ENCODE data around the gene ACSF2. TPM values are rescaled to one million over a fixed set of nuclear protein-coding genes. Genes with fewer than 3 reads are reported as not detected.
A peak's percentile ranks its signal among the peaks of the same experiment; 100 is the strongest.

ACSF2 gene
- total and polyA plus RNA-seq, 2 of the 13 experiments (the other 11 are each of a cell fraction or from before 2014, with no cell fraction given): 87.3 to 109 TPM

DNA sequence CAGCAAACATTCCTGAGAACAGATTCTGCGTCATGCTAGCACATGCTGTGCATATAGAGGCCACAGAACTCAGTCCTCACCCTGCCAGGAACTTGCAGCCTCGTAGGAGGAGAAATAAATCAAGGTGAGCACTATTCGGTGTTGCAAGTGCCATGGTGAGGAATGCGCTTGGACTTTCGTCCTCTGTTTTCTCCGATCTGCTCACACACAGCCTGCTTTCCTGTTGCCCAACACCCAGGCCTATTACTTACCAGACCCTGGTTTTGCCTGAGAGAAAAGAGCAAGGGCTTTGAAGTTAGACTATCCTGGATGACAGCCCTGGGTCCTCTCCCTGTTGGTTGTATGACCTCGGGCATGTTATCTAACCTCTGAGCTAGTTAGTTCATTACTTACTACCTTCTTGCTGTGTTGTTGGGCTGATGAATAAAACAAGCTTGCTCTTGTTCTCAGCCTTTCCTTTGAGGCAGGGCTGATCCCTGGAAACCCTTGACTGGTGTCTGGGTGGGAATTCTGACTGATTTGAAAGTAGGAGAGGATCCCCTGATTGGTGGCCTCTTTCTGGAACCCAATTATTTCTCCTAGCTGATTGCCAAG, 2.9 kb downstream of the ACSF2 start (continued):
- TF ChIP-seq ZBTB1 (CRISPR knock-in tag; IDR thresholded peaks at IDR 0.05; ENCODE audit: borderline replicate concordance): no peak
- no peak for TF ChIP-seq SYNCRIP (IDR thresholded peaks at IDR 0.05; ENCODE audit: insufficient read depth, low read depth, low read length)
- peak; percentile 86 for TF ChIP-seq FOSL2 (CRISPR knock-in tag; IDR thresholded peaks at IDR 0.05)
- TF ChIP-seq, protein P1, sequence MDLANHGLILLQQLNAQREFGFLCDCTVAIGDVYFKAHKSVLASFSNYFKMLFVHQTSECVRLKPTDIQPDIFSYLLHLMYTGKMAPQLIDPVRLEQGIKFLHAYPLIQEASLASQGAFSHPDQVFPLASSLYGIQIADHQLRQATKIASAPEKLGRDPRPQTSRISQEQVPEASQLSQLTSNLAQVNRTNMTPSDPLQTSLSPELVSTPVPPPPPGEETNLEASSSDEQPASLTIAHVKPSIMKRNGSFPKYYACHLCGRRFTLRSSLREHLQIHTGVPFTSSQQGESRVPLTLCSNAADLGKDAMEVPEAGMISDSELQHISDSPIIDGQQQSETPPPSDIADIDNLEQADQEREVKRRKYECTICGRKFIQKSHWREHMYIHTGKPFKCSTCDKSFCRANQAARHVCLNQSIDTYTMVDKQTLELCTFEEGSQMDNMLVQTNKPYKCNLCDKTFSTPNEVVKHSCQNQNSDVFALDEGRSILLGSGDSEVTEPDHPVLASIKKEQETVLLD (CRISPR knock-in tag; IDR thresholded peaks at IDR 0.05; ENCODE audit: low read depth): no peak
- no peak; the same call in 1 of the 2 replicates for TF ChIP-seq ZC3H4 (CRISPR knock-in tag; IDR thresholded peaks at IDR 0.05; ENCODE audit: borderline replicate concordance)
- no peak for TF ChIP-seq THYN1 (CRISPR knock-in tag; IDR thresholded peaks at IDR 0.05; ENCODE audit: borderline replicate concordance, low read depth)
- TF ChIP-seq ZNF766 (CRISPR knock-in tag; IDR thresholded peaks at IDR 0.05; ENCODE audit: borderline replicate concordance): no peak
- peak; percentile 89; the same call in 1 of the 2 replicates for TF ChIP-seq FOXK1 (CRISPR knock-in tag; IDR thresholded peaks at IDR 0.05; ENCODE audit: borderline replicate concordance, low read depth)
- TF ChIP-seq ATF7-NPFF (CRISPR knock-in tag; IDR thresholded peaks at IDR 0.05; ENCODE audit: low read depth): no peak
- TF ChIP-seq ZNF292 (CRISPR knock-in tag; IDR thresholded peaks at IDR 0.05; ENCODE audit: borderline replicate concordance, low read depth): peak; percentile 98; the same call in 1 of the 2 replicates
- TF ChIP-seq, protein P2, sequence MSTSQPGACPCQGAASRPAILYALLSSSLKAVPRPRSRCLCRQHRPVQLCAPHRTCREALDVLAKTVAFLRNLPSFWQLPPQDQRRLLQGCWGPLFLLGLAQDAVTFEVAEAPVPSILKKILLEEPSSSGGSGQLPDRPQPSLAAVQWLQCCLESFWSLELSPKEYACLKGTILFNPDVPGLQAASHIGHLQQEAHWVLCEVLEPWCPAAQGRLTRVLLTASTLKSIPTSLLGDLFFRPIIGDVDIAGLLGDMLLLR (CRISPR knock-in tag; IDR thresholded peaks at IDR 0.05): no peak
- TF ChIP-seq ATAD3A (CRISPR knock-in tag; IDR thresholded peaks at IDR 0.05): no peak
- TF ChIP-seq ZNF672 (CRISPR knock-in tag; IDR thresholded peaks at IDR 0.05): no peak
- TF ChIP-seq U2AF2 (IDR thresholded peaks at IDR 0.05; ENCODE audit: low read depth, low read length): no peak
- TF ChIP-seq, protein P3, sequence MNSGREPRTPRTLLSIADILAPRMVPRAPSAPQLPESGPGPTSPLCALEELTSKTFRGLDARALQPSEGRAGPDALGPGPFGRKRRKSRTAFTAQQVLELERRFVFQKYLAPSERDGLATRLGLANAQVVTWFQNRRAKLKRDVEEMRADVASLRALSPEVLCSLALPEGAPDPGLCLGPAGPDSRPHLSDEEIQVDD (CRISPR knock-in tag; IDR thresholded peaks at IDR 0.05; ENCODE audit: borderline replicate concordance): no peak
- TF ChIP-seq SATB2 (CRISPR knock-in tag; IDR thresholded peaks at IDR 0.05): no peak
- peak; percentile 26; the same call in 1 of the 2 replicates for TF ChIP-seq ZKSCAN1 (IDR thresholded peaks at IDR 0.05; ENCODE audit: low read length)
- TF ChIP-seq CAMTA2 (CRISPR knock-in tag; IDR thresholded peaks at IDR 0.05; ENCODE audit: borderline replicate concordance): no peak
- TF ChIP-seq, protein P4, sequence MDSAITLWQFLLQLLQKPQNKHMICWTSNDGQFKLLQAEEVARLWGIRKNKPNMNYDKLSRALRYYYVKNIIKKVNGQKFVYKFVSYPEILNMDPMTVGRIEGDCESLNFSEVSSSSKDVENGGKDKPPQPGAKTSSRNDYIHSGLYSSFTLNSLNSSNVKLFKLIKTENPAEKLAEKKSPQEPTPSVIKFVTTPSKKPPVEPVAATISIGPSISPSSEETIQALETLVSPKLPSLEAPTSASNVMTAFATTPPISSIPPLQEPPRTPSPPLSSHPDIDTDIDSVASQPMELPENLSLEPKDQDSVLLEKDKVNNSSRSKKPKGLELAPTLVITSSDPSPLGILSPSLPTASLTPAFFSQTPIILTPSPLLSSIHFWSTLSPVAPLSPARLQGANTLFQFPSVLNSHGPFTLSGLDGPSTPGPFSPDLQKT (CRISPR knock-in tag; IDR thresholded peaks at IDR 0.05; ENCODE audit: borderline replicate concordance): no peak
- TF ChIP-seq RXRB (CRISPR knock-in tag; IDR thresholded peaks at IDR 0.05; ENCODE audit: borderline replicate concordance): peak; percentile 92
- no peak for TF ChIP-seq FIP1L1 (IDR thresholded peaks at IDR 0.05; ENCODE audit: borderline replicate concordance, insufficient read depth, low read depth, low read length)
- TF ChIP-seq SRF (IDR thresholded peaks at IDR 0.05; ENCODE audit: low read depth, low read length): no peak
- no peak for TF ChIP-seq HMGA1 (CRISPR knock-in tag; conservative IDR thresholded peaks at IDR 0.05)
- TF ChIP-seq ZNF317 (CRISPR knock-in tag; IDR thresholded peaks at IDR 0.05): peak; percentile 59
- TF ChIP-seq SALL2 (CRISPR knock-in tag; IDR thresholded peaks at IDR 0.05): no peak
- TF ChIP-seq HOXA3 (CRISPR knock-in tag; IDR thresholded peaks at IDR 0.05): peak; percentile 91
- peak; percentile 84 for TF ChIP-seq THAP11 (CRISPR knock-in tag; IDR thresholded peaks at IDR 0.05)
- TF ChIP-seq HNRNPL (IDR thresholded peaks at IDR 0.05; ENCODE audit: low read depth, low read length): no peak
- TF ChIP-seq PLRG1 (conservative IDR thresholded peaks at IDR 0.05): no peak
- no peak for TF ChIP-seq ZNF776 (CRISPR knock-in tag; IDR thresholded peaks at IDR 0.05)

All from HepG2 (cell line).